ENCODE data around the gene ECHS1.

The ECHS1 gene

GRCh38 chr10:133353202-133353959, 19.8 kb downstream of the ECHS1 start:
- CTCF ChIA-PET = interaction anchor here (1.9 kb wide), 1 partner anchor 24 kb away, joined by 11 read pairs; no protein-coding TSS in a partner anchor
- no peak overlapping the region for H3K4me3 ChIP-seq (ENCODE audit: low read depth, low read length)
- TF ChIP-seq CTCF (IDR thresholded peaks at IDR 0.05; ENCODE audit: insufficient read depth, low read length, missing control alignments) = no peak
- POLR2A ChIA-PET = no interaction called here
- no peak for DNase-seq (ENCODE audit: low read depth, low spot score)

DNA sequence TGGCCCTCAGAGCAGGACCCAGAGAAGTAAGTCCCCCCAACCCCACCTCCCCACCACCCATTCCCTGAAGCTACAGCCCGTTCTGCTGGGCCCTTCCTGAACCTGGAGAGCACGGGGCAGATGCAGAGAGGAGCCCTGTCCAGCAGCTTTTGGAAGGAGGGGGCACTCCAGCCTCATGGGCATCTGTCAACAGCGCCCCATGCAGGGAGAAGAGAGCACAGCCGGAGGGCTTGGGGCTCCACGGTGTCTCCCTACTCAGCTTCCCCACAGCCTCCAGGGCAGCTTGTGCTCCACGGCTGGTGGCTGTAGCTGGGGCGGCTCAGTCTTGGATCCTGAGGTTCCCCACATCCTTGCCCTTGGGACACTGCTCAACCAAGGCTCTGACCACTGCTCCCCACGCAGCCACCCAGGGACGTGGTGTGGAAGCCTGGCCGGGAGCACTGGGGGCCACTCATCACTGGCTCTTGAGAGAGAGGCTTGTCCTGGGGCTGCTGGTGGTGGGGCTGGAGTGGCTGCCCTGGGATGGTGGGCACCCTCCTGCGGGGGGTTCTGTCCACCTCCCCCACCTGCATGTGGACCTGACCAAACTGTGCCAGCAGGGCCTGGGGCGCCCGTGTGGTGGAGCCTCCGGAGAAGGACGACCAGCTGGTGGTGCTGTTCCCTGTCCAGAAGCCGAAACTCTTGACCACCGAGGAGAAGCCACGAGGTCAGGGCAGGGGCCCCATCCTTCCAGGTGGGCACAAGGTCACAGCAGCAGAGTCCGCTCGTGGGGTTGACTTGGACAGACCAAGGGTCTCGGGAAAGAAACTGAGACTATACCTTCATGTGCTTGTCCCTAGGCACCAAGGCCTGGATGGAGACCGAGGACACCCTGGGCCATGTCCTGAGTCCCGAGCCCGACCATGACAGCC, 21.5 kb downstream of the ECHS1 start:
- no peak for DNase-seq (ENCODE audit: low read depth, low spot score)
- CTCF ChIA-PET = interaction anchor here (1.3 to 1.9 kb wide), 2 partner anchors 22 to 23 kb away, joined by 3 to 11 read pairs; no protein-coding TSS in a partner anchor
- H3K4me3 ChIP-seq (ENCODE audit: low read depth, low read length) = no peak overlapping the region
- POLR2A ChIA-PET = interaction anchor here (1.4 kb wide), 1 partner anchor 22 kb away, joined by 4 read pairs; no protein-coding TSS in a partner anchor
- TF ChIP-seq CTCF (IDR thresholded peaks at IDR 0.05; ENCODE audit: insufficient read depth, low read length, missing control alignments) = no peak

GRCh38 chr10:133350950-133351329, 22.2 kb downstream of the ECHS1 start:
- no peak for TF ChIP-seq CTCF (IDR thresholded peaks at IDR 0.05; ENCODE audit: insufficient read depth, low read length, missing control alignments)
- H3K4me3 ChIP-seq (ENCODE audit: low read depth, low read length) = no peak overlapping the region
- ChIA-PET POLR2A (interaction anchor here (1.4 kb wide), 1 partner anchor 21 kb away, joined by 4 read pairs; no protein-coding TSS in a partner anchor), CTCF (interaction anchor here (1.3 to 1.6 kb wide), 2 partner anchors 21 to 23 kb away, joined by 3 to 6 read pairs; no protein-coding TSS in a partner anchor)
- DNase-seq (ENCODE audit: low read depth, low spot score) = no peak

DNA sequence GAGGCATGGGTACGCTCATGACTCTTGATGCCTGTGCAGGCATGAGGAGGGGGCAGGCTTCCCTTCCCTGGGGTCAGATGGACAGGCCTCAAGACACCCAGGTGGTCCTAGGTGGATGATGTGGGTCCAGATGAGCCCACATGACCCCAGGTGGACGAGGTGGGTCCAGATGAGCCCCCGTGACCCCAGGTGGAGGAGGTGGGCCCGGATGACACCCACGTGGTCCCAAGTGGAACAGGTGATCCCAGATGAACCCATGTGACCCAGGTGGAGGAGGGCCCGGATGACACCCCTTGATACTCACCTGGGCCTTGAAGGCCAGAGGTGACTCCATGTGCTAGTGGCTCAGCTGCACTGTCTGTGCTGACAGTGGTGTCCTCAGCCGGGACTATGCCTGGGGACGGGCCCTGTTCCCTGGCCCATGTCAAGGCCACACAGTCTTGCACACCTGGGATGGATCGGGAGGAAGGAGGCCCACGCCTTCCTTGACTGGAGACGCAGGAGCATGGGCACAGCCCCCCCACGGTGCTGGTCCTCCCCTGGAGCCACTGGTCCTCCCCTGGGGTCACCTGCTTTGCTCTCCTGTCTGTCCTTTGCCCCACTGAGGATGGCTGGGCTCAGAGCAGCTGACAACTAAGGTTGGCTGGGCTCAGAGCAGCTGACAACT, 22.7 kb downstream of the ECHS1 start:
- no peak for DNase-seq (ENCODE audit: low read depth, low spot score)
- ChIA-PET CTCF (interaction anchor here (1.3 to 1.6 kb wide), 2 partner anchors 21 to 22 kb away, joined by 3 to 6 read pairs; no protein-coding TSS in a partner anchor), POLR2A (interaction anchor here (0.8 kb wide), 1 partner anchor 23 kb away, joined by 3 read pairs; no protein-coding TSS in a partner anchor)
- TF ChIP-seq CTCF (IDR thresholded peaks at IDR 0.05; ENCODE audit: insufficient read depth, low read length, missing control alignments) = no peak
- H3K4me3 ChIP-seq (ENCODE audit: low read depth, low read length) = no peak overlapping the region

DNA sequence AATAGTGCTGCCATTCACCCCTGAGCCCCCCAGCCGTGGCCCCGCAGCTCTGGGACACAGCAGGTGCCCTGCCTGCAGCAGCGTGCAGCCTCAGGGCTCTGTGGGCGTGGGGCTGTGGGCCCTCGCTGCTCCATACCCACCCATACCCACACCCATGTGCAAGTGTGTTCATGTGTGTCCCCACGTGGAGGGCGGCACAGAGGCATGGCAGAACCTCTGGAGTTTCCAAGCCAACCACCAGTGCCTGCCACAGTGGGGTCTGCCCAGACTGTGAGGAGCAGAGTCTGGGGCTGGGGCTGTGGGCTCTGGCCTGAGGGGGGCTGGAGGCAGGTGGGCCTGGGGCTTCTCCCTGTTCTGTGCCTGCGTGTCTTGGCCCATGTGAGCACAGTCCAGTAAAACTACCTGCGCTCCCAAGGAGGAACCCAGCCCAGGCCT, 23.6 kb downstream of the ECHS1 start:
- POLR2A ChIA-PET = interaction anchor here (0.8 kb wide), 1 partner anchor 22 kb away, joined by 3 read pairs; no protein-coding TSS in a partner anchor
- TF ChIP-seq CTCF (IDR thresholded peaks at IDR 0.05; ENCODE audit: insufficient read depth, low read length, missing control alignments) = no peak
- H3K4me3 ChIP-seq (ENCODE audit: low read depth, low read length) = no peak overlapping the region
- no peak for DNase-seq (ENCODE audit: low read depth, low spot score)
- CTCF ChIA-PET = interaction anchor here (1.6 kb wide), 1 partner anchor 20 kb away, joined by 6 read pairs; no protein-coding TSS in a partner anchor

All from AG04449 (cell line).